ENCODE results near the gene NOS1AP. TPM values are rescaled to one million over a fixed set of nuclear protein-coding genes. Genes with fewer than 3 reads are reported as not detected.

The NOS1AP gene
- total RNA-seq, 1 experiment from 2014 or later = 2.6 TPM

GRCh38 chr1:162360874-162361260 is 291.4 kb downstream of the NOS1AP start:
- no peaks in the 10 kb centered on the region for H3F3A ChIP-seq (ENCODE audit: low read length, unreplicated experiment)
- no peak overlapping the region for H2AFZ ChIP-seq (ENCODE audit: low read length)
- H3K79me2 ChIP-seq (ENCODE audit: low read length) = no peaks in the 10 kb centered on the region
- no peak for DNase-seq
- no peak for ATAC-seq
- no peak overlapping the region for H3K4me2 ChIP-seq (ENCODE audit: low read length)
- no peaks in the 10 kb centered on the region for H3K9me3 ChIP-seq (ENCODE audit: low read length)
- H3K9me2 ChIP-seq (replicated peaks; ENCODE audit: low read length) = no peaks in the 10 kb centered on the region
- no peak overlapping the region for H3K9ac ChIP-seq (ENCODE audit: low read length)
- no TSS peak for BruUV-seq (replicated peaks)
- CTCF ChIA-PET = no interaction called here
- H4K20me1 ChIP-seq (ENCODE audit: low read length) = no peaks in the 10 kb centered on the region
- intact Hi-C loops (cut with micrococcal nuclease) = no loop called here
- H3K36me3 ChIP-seq (ENCODE audit: low read depth, low read length) = no peaks in the 10 kb centered on the region
- H3K4me3 ChIP-seq (ENCODE audit: low read length) = no peak overlapping the region
- POLR2A ChIA-PET (ENCODE audit: unreplicated experiment) = no interaction called here
- no peaks in the 10 kb centered on the region for H3K27me3 ChIP-seq (ENCODE audit: low read length)
- H3K4me1 ChIP-seq (ENCODE audit: insufficient read depth, low read length) = no peaks in the 10 kb centered on the region
- TF ChIP-seq EZH2phosphoT487 (IDR thresholded peaks at IDR 0.05; ENCODE audit: borderline replicate concordance, low read length) = no peak
- no peak for TF ChIP-seq EZH2 (IDR thresholded peaks at IDR 0.05; ENCODE audit: low read length, unreplicated experiment)
- TF ChIP-seq CTCF (conservative IDR thresholded peaks at IDR 0.05; ENCODE audit: low read depth, low read length) = no peak
- no peak overlapping the region for H3K27ac ChIP-seq (ENCODE audit: low read length)

- POLR2A ChIA-PET (ENCODE audit: unreplicated experiment) = no interaction called here
- H2AFZ ChIP-seq (ENCODE audit: low read length) = no peak overlapping the region
- H4K20me1 ChIP-seq (ENCODE audit: low read length) = no peaks in the 10 kb centered on the region
- no peaks in the 10 kb centered on the region for H3F3A ChIP-seq (ENCODE audit: low read length, unreplicated experiment)
- H3K9me3 ChIP-seq (ENCODE audit: low read length) = no peaks in the 10 kb centered on the region
- no peak for DNase-seq
- H3K9me2 ChIP-seq (replicated peaks; ENCODE audit: low read length) = no peaks in the 10 kb centered on the region
- intact Hi-C loops (cut with micrococcal nuclease) = no loop called here
- ATAC-seq = no peak
- TF ChIP-seq EZH2 (IDR thresholded peaks at IDR 0.05; ENCODE audit: low read length, unreplicated experiment) (no peak), CTCF (conservative IDR thresholded peaks at IDR 0.05; ENCODE audit: low read depth, low read length) (no peak), EZH2phosphoT487 (IDR thresholded peaks at IDR 0.05; ENCODE audit: borderline replicate concordance, low read length) (no peak)
- no peaks in the 10 kb centered on the region for H3K36me3 ChIP-seq (ENCODE audit: low read depth, low read length)
- no peak overlapping the region for H3K4me2 ChIP-seq (ENCODE audit: low read length)
- no TSS peak for BruUV-seq (replicated peaks)
- H3K4me1 ChIP-seq (ENCODE audit: insufficient read depth, low read length) = no peaks in the 10 kb centered on the region
- CTCF ChIA-PET = no interaction called here
- no peaks in the 10 kb centered on the region for H3K79me2 ChIP-seq (ENCODE audit: low read length)
- H3K4me3 ChIP-seq (ENCODE audit: low read length) = no peak overlapping the region
- H3K27ac ChIP-seq (ENCODE audit: low read length) = no peak overlapping the region
- no peak overlapping the region for H3K9ac ChIP-seq (ENCODE audit: low read length)
- H3K27me3 ChIP-seq (ENCODE audit: low read length) = no peaks in the 10 kb centered on the region
These were observed 291.9 kb downstream of the NOS1AP start for GRCh38 chr1:162361349-162361748.

GRCh38 chr1:162363823-162364222 is 294.3 kb downstream of the NOS1AP start:
- DNase-seq (no peak), ATAC-seq (no peak)
- no peak overlapping the region for H3K27ac ChIP-seq (ENCODE audit: low read length)
- no peaks in the 10 kb centered on the region for H3K4me1 ChIP-seq (ENCODE audit: insufficient read depth, low read length)
- intact Hi-C loops (cut with micrococcal nuclease) = no loop called here
- no peak overlapping the region for H2AFZ ChIP-seq (ENCODE audit: low read length)
- CTCF ChIA-PET = no interaction called here
- H3K36me3 ChIP-seq (ENCODE audit: low read depth, low read length) = no peaks in the 10 kb centered on the region
- no peaks in the 10 kb centered on the region for H4K20me1 ChIP-seq (ENCODE audit: low read length)
- H3K4me2 ChIP-seq (ENCODE audit: low read length) = no peak overlapping the region
- H3K9ac ChIP-seq (ENCODE audit: low read length) = no peak overlapping the region
- no peaks in the 10 kb centered on the region for H3K9me2 ChIP-seq (replicated peaks; ENCODE audit: low read length)
- no peak for TF ChIP-seq EZH2 (IDR thresholded peaks at IDR 0.05; ENCODE audit: low read length, unreplicated experiment)
- no peak for TF ChIP-seq EZH2phosphoT487 (IDR thresholded peaks at IDR 0.05; ENCODE audit: borderline replicate concordance, low read length)
- TF ChIP-seq CTCF (conservative IDR thresholded peaks at IDR 0.05; ENCODE audit: low read depth, low read length) = no peak
- no peaks in the 10 kb centered on the region for H3K27me3 ChIP-seq (ENCODE audit: low read length)
- no peaks in the 10 kb centered on the region for H3F3A ChIP-seq (ENCODE audit: low read length, unreplicated experiment)
- H3K9me3 ChIP-seq (ENCODE audit: low read length) = no peaks in the 10 kb centered on the region
- no peaks in the 10 kb centered on the region for H3K79me2 ChIP-seq (ENCODE audit: low read length)
- POLR2A ChIA-PET (ENCODE audit: unreplicated experiment) = no interaction called here
- H3K4me3 ChIP-seq (ENCODE audit: low read length) = no peak overlapping the region
- BruUV-seq (replicated peaks) = no TSS peak
